ENCODE measurements around the gene FAM81B. TPM values are rescaled to one million over a fixed set of nuclear protein-coding genes. Genes with fewer than 3 reads are reported as not detected.

Gene FAM81B
- total RNA-seq, 6 experiments from 2014 or later: not detected

- no CpG with 5 or more reads among the region's 2 CpGs for WGBS (ENCODE audit: insufficient coverage, low coverage, low lambda C conversion rate, missing lambda C conversion rate)
- Histone ChIP-seq H3K36me3 (peaks cover 0 to 36% (median 19%) of the 10 kb centered on the region in 4 donors), H3K27me3 (no peaks in the 10 kb centered on the region), H3K4me3 (no peak overlapping the region), H3K4me1 (no peaks in the 10 kb centered on the region), H3K27ac (no peak overlapping the region), H3K9me3 (no peaks in the 10 kb centered on the region)
- intact Hi-C loops (cut with DNase I): no loop called here
- ATAC-seq (peak in 1 of 4 donors; percentile 11), DNase-seq (no peak)
- TF ChIP-seq POLR2A (IDR thresholded peaks at IDR 0.05): no peak
- no peak for TF ChIP-seq CTCF (IDR thresholded peaks at IDR 0.05)
These were observed 95.0 kb downstream of the FAM81B start for GRCh38 chr5:95486191-95486590.

- H3K27ac ChIP-seq: no peak overlapping the region
- DNase-seq (no peak), ATAC-seq (no peak)
- no peaks in the 10 kb centered on the region for H3K27me3 ChIP-seq
- H3K4me3 ChIP-seq: no peak overlapping the region
- TF ChIP-seq POLR2A (IDR thresholded peaks at IDR 0.05): no peak
- TF ChIP-seq CTCF (IDR thresholded peaks at IDR 0.05): no peak
- no peaks in the 10 kb centered on the region for H3K4me1 ChIP-seq
- H3K36me3 ChIP-seq: peaks cover 0 to 27% (median 16%) of the 10 kb centered on the region in 4 donors
- H3K9me3 ChIP-seq: no peaks in the 10 kb centered on the region
- intact Hi-C loops (cut with DNase I): no loop called here
These were observed 96.7 kb downstream of the FAM81B start for GRCh38 chr5:95487880-95488279.

Other genes with a start within 250 kb of the FAM81B start
- gene MCTP1, start 106.3 kb upstream of the FAM81B start, total RNA-seq: 1 to 10 TPM; 1.2 to 5.9 (median 3.5) TPM
- gene SKIC3, start 163.6 kb downstream of the FAM81B start, total RNA-seq: 10 to 100 TPM; 29.0 to 42.2 (median 38.0) TPM
- 1 to 10 TPM; 2.1 to 4.9 (median 4.0) TPM for gene ARSK, start 163.7 kb downstream of the FAM81B start, total RNA-seq
- under 1 TPM in 4 of 6 experiments, not detected in 2; 0.11 to 0.31 (median 0.17) TPM for gene GPR150, start 228.7 kb downstream of the FAM81B start, total RNA-seq

All from right lobe of liver (tissue), 6 donors.